Activated naive CD4-positive, alpha-beta T cell treated with anti-CD3 and anti-CD28 coated beads for 36 hours (primary cell): ENCODE results near the gene SUFU. TPM values are rescaled to one million over a fixed set of nuclear protein-coding genes. Genes with fewer than 3 reads are reported as not detected.

Experiments
- CTCF ChIA-PET: fragments of 350-600 bp; sonication (Branson Sonifier 250); formaldehyde crosslinking; loops from one replicate; lab custom pipeline; 2021; ENCODE audit warnings: antibody characterized with exemption; lab: Charles Lee
- DNase-seq: peaks from one replicate; pipeline ENCODE4 v3.0.0-alpha.2; 2020
- H3K27ac Mint-ChIP-seq: one replicate; pipeline ENCODE4 v1.8.0; 2021; ENCODE audit warnings: mild to moderate bottlenecking, mixed read lengths
- H3K27me3 Mint-ChIP-seq: one replicate; pipeline ENCODE4 v1.8.0; 2021; ENCODE audit warnings: low read depth, mixed read lengths
- H3K36me3 Mint-ChIP-seq: one replicate; pipeline ENCODE4 v1.8.0; 2021; ENCODE audit warnings: low read depth, mixed read lengths
- H3K4me1 Mint-ChIP-seq: one replicate; pipeline ENCODE4 v1.8.0; 2021; ENCODE audit warnings: low read depth, mixed read lengths
- H3K4me3 Mint-ChIP-seq: one replicate; pipeline ENCODE4 v1.8.0; 2021; ENCODE audit warnings: mild to moderate bottlenecking, moderate library complexity, mixed read lengths
- H3K9me3 Mint-ChIP-seq: one replicate; pipeline ENCODE4 v1.8.0; 2021; ENCODE audit warnings: mixed read lengths
- intact Hi-C: fragments of 100-400 bp; cut with micrococcal nuclease; formaldehyde crosslinking; loops from one replicate; pipeline ENCODE4 v1.15.1; 2023
- total RNA-seq, 2 experiments: library from RNA; stranded (reverse); gene quantifications; one replicate each; pipeline ENCODE4 v1.2.3, GENCODE V29; 2021

SUFU gene
- total RNA-seq, 2 experiments from 2014 or later, result 6.6 to 7.1 TPM

DNA sequence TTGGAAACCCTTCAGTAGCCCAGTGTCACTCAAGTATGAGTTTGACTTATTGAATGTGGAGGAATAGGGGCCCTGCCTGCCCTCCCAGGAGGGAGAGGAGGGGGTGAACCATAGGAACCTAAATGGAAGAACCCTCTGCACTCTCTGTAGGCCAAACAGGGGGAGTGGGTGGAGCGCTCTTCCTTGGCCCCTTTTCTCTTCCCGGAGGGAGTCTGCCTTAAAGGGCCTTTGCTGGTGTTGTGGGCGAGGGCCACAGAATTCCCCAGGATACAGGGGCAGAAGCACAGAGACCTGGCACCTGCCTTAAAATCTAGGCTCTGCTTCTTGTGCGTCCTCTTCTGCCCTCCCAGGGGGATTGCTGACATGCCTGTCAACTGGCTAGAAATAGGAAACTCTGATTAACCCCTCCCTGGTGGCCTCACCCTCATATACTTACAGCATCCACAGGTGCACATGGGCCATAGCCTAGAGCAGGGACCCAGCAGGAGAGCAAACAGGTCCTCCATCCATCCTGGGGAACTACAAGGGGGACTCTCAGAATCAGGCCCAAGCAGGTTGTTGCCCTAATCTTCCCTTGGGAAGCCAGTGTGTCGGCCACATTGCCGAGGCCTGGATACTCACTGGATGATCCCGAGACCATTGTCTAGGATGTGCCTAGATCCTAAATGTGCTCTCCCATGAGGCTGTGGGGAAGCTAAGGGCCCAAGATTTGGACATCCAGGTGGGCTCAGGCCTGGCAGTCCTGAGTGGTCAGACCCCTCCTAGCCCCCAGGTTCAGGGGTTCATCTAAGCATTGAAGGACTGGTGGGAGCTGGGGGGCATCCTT lies 143.9 kb downstream of the SUFU start:
- Mint-ChIP-seq H3K4me3 (peak overlapping the region; percentile 96), H3K27me3 (no peaks in the 10 kb centered on the region), H3K9me3 (no peaks in the 10 kb centered on the region), H3K36me3 (peaks cover 5% of the 10 kb centered on the region), H3K4me1 (peaks cover 62% of the 10 kb centered on the region), H3K27ac (peak overlapping the region; percentile 22)
- CTCF ChIA-PET, result interaction anchor here (0.6 to 1.3 kb wide), 2 partner anchors 14 to 254 kb away, joined by 3 to 4 read pairs; no protein-coding TSS in a partner anchor
- intact Hi-C loops, result loop anchor here (5.0 to 10.0 kb wide), 5 partner anchors 195 to 1293 kb away; partner anchors contain the start of genes BTRC, C10orf95, NT5C2 and TAF5
- no peak for DNase-seq

DNA sequence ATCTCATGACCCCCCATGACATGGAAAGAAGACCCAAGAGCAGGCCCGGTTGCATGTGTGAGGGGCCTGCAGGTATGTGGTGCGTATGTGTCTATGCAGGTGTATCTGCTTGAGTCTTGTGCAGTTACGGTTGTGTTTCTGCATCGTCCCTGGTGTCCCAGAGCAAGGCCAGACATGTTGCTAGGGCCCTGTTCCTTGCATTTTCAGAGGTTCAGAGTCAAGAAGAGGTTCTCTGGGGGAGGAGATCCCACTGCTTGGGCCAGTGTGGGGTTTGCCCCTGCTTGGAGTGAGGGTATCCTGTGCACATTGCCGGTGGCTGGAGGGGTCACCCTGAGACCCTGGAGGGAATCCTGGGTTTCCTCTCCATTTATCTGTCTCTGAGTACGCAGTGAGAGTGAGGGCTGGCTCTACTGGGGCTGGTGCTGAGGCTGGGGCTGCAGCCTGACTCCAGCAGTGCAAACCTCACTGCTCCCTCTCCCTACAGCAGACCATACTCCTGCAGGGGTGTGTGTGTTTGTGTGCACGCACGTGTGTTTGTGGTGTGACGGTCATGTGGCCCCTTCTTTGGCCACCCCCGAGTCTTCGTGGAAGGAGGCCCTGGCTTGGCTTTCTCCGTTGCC lies 144.6 kb downstream of the SUFU start:
- intact Hi-C loops, result loop anchor here (5.0 to 10.0 kb wide), 5 partner anchors 196 to 1294 kb away; partner anchors contain the start of genes BTRC, C10orf95, NT5C2 and TAF5
- Mint-ChIP-seq H3K4me1 (peaks cover 69% of the 10 kb centered on the region), H3K36me3 (peaks cover 8% of the 10 kb centered on the region), H3K27me3 (no peaks in the 10 kb centered on the region), H3K4me3 (peak overlapping the region; percentile 22), H3K9me3 (no peaks in the 10 kb centered on the region), H3K27ac (peak overlapping the region; percentile 51)
- DNase-seq, result no peak
- CTCF ChIA-PET, result no interaction called here

DNA sequence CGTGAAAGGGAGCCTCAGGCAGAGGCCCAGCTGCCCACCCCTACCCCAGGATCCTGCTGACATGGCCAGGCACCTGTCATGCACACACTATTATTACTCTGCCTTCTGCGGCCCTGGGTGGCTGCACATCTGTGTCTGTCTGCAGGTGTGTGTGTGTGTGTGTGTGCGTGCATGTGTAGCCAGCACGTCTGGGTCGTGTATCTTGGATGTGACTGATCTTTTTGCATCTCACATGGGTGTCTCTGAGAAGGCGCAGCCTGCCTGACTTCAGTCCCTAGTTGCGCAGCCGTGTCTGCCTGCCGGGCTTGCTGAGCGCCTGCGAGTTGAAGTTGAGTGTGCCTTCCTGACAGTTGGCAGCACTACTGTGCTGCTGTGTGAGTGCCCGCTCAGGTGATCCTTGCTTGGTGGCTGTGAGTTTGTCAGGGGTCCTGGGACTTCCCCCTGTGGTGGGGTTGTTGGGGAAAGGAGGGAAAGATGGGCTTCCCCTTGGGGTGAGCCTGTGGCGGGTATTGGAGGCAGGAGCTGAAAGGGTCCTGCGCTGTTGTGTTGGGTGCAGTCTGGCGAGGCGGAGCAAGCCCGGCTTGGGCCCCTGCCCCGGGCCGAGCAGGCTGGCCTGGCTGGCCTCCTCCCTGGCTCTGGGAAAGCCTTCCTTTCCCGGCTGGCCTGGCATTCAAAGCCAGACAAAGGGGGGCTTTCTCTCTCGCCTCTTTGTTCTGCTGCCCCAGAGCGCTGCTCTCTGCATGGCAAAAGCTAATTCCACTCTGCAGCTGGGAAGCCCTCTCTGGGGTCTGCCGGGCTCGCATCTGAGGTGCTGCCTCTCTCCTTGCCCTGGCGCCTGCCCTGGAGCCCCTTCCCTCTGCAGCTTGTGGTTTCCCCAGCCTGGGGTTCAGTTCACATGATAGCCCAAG lies 145.4 kb downstream of the SUFU start:
- intact Hi-C loops, result loop anchor here (5.0 to 10.0 kb wide), 5 partner anchors 197 to 1294 kb away; partner anchors contain the start of genes BTRC, C10orf95, NT5C2 and TAF5
- peaks cover 73% of the 10 kb centered on the region for H3K4me1 Mint-ChIP-seq
- no peaks in the 10 kb centered on the region for H3K27me3 Mint-ChIP-seq
- CTCF ChIA-PET, result interaction anchor here (0.6 to 1.4 kb wide), 2 partner anchors 21 to 23 kb away, joined by 4 to 5 read pairs; no protein-coding TSS in a partner anchor
- peak; percentile 61 for DNase-seq
- H3K36me3 Mint-ChIP-seq, result peaks cover 10% of the 10 kb centered on the region
- no peaks in the 10 kb centered on the region for H3K9me3 Mint-ChIP-seq
- H3K4me3 Mint-ChIP-seq, result peak overlapping the region; percentile 22
- H3K27ac Mint-ChIP-seq, result peak overlapping the region; percentile 68

DNA sequence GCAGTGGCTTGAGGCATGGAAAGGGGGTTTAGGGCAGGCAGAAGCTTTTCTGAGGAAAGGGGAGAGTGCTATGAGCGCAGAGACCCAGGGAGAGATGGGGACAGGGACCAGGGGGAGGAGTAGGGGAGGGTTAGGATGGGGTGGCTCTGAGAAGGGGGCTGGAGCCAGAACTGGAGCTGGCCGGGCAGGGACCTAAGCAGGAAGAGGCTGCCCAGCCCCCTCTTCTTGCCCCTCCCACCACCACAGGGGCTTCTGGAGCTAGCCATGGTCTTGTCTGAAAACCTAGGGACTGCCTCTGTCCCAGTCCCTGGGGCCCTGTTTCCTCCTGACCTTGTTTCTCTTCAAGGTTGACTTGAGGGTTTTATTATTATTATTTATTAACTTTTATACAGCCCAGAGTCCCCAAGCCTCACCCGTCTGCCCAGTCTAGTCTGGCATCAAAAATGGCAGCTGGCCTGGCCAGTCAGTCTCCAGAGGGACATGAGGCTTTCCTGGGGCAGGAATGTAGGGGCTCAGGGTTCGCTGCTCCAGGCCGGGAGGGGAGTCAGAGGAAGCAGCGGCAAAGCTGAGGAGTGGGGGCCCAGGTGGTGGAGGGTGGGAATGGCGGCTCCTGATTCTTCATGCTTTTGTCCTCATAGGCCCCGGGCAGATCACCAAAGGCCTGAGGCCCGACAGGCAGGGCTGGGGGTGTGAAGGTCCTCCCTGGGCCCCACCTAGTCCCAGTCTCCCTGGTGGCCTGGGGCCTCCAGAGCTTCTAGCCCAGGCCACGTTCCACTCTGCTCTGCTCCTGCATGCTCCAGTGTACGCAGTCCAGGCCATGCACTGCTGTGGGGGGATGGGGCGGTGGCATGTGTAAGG lies 146.3 kb downstream of the SUFU start:
- Mint-ChIP-seq H3K36me3 (peaks cover 10% of the 10 kb centered on the region), H3K27me3 (no peaks in the 10 kb centered on the region), H3K9me3 (no peaks in the 10 kb centered on the region), H3K4me1 (peaks cover 73% of the 10 kb centered on the region), H3K4me3 (no peak overlapping the region), H3K27ac (peak overlapping the region; percentile 52)
- DNase-seq, result no peak
- intact Hi-C loops, result loop anchor here (5.0 to 10.0 kb wide), 5 partner anchors 198 to 1295 kb away; partner anchors contain the start of genes BTRC, C10orf95, NT5C2 and TAF5
- CTCF ChIA-PET, result interaction anchor here (0.6 to 1.4 kb wide), 3 partner anchors 20 to 63 kb away, joined by 4 to 5 read pairs (median 5); no protein-coding TSS in a partner anchor

DNA sequence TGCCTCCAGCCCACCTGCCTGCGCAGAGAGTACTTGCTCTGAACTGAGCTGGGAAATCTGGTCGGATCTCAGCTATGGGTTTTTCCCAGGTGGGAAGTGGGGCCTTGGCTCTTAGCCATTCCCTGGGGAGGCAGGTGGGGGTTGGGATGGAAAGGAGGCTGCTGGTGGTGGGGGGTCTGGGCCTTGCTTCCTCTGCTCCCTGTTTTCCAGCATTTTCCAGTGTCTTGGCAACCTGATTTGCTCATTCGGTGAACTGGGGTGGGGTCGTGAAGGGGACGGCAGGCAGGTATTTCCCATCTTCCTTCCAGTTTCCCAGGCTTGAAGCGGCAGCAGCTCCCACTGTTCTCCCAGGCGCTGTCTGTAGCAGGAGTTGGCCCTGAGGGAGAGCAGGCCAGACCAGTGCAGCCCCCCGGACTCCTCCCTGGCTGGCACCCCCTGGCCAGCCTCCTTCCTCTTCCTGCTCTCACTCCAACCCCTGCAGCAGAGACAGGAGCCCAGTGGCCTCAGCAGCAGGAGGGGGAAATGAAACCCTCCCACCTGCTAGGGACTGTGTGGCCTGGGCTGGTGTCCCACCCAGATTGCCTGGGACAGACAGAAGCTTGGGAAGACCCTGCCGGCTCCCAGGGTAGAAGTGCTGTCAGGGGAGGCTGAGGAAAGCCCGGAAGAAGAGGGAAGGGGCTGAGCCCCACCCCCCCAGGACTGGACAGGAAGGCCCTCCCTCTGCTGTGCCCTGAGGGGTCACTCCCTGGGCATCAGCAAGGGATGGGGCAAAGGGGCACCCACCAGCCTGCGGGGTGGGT lies 147.1 kb downstream of the SUFU start:
- Mint-ChIP-seq H3K27me3 (no peaks in the 10 kb centered on the region), H3K4me3 (no peak overlapping the region), H3K36me3 (peaks cover 10% of the 10 kb centered on the region), H3K27ac (peak overlapping the region; percentile 26), H3K4me1 (peaks cover 73% of the 10 kb centered on the region), H3K9me3 (no peaks in the 10 kb centered on the region)
- intact Hi-C loops, result no loop called here
- no peak for DNase-seq
- CTCF ChIA-PET, result interaction anchor here (0.6 kb wide), 1 partner anchor 62 kb away, joined by 5 read pairs; no protein-coding TSS in a partner anchor

DNA sequence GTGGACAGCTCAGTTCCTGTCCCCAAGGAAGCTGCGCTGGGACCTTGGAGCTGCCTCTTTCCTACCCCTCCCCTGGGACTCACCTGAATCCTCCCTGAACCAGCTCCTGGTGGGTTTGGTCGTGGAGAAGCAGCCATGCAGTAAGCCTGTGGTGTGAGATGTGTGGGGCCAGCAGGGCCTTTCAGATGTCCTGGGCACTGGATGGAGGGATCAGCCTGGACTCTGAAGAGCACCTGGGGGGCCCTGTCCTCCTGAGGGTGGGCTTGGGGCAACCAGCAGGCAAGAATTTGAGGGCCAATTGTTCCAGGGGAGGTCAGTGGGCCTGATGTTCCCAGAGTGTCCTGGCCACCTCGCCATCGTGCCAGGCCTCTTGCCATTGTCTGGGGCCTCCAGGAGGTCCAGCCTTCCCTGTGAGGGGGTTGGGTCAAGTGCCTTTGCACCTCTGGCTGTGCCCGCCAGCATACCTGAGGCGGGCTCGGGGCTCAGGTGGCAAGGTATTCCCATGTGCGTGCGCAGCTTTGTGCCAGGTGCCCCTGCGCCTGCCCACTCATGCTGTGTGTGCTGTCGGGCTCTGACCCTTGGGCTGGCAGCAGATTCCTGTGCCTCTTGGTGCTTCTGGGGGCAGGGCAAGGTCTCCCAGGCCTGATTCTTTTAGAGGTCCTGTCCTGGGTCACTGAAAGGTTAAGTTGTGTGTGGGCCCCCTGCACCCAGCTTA lies 147.8 kb downstream of the SUFU start:
- no peak for DNase-seq
- peaks cover 67% of the 10 kb centered on the region for H3K4me1 Mint-ChIP-seq

DNA sequence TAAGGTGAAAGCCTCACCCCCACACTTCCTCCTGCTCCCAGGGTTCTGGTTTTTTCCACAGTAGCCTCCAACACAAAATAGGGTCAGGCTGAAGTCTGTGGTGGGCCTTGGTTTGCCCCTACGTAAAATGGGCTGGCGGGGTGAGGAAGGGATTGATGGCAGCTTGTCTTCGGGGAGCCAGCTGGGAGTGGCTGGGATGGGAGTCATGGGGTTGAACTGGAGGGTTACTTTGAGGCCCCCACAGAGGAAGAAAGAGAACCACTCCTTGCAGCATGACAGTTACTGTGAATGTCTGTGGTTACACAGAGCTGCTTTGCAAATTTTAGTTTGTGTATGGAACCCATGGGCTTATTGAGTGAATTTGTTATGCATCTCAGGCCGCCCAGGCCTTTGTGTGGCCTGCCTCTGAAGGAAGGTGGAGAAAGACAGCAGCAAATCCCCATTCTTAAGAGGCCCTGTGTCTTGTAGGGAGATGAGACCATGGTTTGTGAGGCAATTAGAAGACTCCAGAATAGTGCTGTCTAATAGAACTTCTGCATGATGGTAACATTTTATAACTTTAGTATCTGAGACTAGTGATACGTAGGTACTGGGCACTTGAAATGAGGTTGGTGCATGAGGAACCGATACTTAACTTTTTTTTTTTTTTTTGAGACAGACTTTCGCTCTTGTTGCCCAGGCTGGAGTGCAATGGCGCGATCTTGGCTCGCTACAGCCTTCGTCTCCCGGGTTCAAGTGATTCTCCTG lies 148.6 kb downstream of the SUFU start:
- H3K9me3 Mint-ChIP-seq, result no peaks in the 10 kb centered on the region
- DNase-seq, result no peak
- intact Hi-C loops, result no loop called here
- H3K36me3 Mint-ChIP-seq, result peaks cover 10% of the 10 kb centered on the region
- H3K27me3 Mint-ChIP-seq, result no peaks in the 10 kb centered on the region
- CTCF ChIA-PET, result no interaction called here
- no peak overlapping the region for H3K4me3 Mint-ChIP-seq
- peaks cover 60% of the 10 kb centered on the region for H3K4me1 Mint-ChIP-seq
- peak overlapping the region; percentile 76 for H3K27ac Mint-ChIP-seq

More for the DNA sequence above, 147.8 kb downstream of the SUFU start:
- intact Hi-C loops, result no loop called here
- Mint-ChIP-seq H3K4me3 (no peak overlapping the region), H3K27ac (peak overlapping the region; percentile 76), H3K36me3 (peaks cover 8% of the 10 kb centered on the region), H3K27me3 (no peaks in the 10 kb centered on the region), H3K9me3 (no peaks in the 10 kb centered on the region)
- CTCF ChIA-PET, result no interaction called here

DNA sequence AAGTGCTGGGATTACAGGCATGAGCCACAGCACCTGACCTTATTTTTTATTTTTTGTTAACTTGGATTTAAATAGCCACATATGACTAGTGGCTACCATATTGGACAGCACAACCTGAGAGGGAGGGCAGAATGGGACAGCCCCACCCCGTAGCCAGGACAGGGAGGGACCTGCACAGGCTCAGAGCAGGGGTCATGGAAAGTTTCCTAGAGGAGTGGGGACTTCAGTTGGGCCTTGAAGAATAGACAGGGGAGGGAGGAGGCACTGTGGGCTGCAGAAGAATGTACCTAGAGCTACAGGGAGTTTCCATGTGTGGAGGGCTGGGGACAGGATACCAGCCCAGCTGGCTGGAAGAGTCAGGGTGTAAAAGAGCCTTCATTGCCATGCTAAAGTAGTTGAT lies 149.3 kb downstream of the SUFU start:
- Mint-ChIP-seq H3K9me3 (no peaks in the 10 kb centered on the region), H3K27me3 (no peaks in the 10 kb centered on the region), H3K4me3 (no peak overlapping the region), H3K36me3 (peaks cover 12% of the 10 kb centered on the region), H3K27ac (peak overlapping the region; percentile 76), H3K4me1 (peaks cover 59% of the 10 kb centered on the region)
- intact Hi-C loops, result no loop called here
- no peak for DNase-seq
- CTCF ChIA-PET, result no interaction called here

DNA sequence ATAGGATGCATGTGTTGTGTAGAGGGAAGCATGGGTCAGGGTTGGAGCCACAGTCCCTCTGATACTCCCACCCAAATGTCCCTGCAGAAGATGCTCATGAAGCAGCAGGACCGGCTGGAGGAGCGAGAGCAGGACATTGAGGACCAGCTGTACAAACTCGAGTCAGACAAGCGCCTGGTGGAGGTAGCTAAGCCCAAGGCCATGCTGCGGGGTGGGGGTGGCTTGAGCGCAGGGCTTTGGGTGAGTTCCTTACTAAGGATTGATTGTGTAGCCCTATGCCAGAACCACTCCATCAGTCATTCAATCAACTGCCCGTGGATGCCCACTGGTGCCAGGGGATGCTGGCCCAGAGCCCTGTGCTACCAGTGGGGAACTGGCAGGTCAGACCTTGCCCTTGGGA lies 150.8 kb downstream of the SUFU start:
- Mint-ChIP-seq H3K27me3 (no peaks in the 10 kb centered on the region), H3K4me1 (peaks cover 53% of the 10 kb centered on the region), H3K4me3 (no peak overlapping the region), H3K27ac (no peak overlapping the region), H3K9me3 (no peaks in the 10 kb centered on the region), H3K36me3 (peaks cover 13% of the 10 kb centered on the region)
- intact Hi-C loops, result no loop called here
- no peak for DNase-seq
- CTCF ChIA-PET, result interaction anchor here (0.9 to 2.9 kb wide), 3 partner anchors 9 to 40 kb away, joined by 3 to 10 read pairs (median 4); partner anchors contain the start of gene TRIM8
